GM21529 (cell line): ENCODE data around the gene SIX1.

Experiments
- ATAC-seq: cut with Tn5 transposase; IDR thresholded peaks from one replicate; pipeline ENCODE4 v1.9.1; 2021; ENCODE audit not compliant: unreplicated experiment

SIX1 gene

GRCh38 chr14:60655898-60656685 lies 6.8 kb upstream of the SIX1 start:
- no peak for ATAC-seq

DNA sequence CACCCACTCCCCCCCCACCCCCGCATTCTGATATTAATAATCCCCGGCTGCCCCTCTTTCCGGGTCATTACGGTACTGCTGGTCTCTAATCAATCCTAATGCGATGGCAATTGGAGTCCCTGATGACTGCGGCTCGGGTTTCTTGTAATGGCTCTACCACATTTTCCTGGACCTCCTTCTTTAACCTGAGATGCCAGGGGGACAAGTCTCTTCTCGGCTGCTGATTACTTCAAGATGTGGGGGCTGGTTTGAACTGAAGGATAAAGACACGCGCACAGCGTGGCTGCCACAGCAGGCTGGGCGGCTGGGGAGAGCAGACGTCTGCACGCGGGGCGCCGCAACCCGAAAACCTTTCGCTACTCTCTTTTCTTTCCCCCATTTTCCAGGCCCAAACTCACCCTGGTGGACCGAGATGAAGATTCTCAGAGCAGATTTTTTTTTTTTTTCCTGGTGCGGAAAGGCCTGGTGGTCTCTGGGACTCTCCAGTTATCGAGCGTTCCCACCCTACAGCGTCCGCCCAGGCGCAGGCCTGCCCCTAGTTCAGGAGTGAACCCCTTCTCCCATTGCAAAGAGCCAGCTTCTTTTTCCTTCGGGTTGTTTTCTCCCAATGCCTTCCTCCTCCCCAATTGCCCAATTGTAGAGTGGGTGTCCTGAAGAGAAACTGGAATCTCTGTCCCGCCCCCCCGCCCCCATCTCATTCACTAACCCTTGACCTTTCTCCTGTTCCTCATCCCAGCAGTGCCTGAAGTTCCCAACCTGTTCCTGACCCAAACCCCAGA lies 6.0 kb upstream of the SIX1 start:
- no peak for ATAC-seq

GRCh38 chr14:60654334-60654821 lies 5.1 kb upstream of the SIX1 start:
- ATAC-seq, result no peak

DNA sequence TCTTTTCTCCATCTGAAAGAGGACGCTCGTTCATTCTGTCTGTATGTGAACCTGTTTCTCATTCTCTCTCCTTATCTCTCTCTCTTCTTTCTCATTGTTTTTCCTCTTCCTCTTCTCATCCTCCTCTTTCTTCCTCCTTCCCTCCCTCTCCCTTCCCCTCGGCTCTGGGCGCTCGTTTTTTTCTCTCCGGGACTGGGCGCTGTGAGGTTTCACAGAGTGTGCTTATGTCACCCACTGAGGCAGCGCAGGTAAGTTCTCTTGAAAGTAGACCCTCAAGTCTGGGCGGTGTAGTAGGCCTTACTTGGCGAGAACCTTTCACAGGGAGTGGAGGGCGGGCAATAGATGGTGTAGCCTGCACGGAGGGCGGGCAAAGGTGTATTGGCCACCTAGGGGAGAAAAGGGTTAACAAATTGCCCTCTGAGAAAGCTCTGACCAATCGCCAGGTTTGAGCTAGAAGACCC lies 4.5 kb upstream of the SIX1 start:
- no peak for ATAC-seq

DNA sequence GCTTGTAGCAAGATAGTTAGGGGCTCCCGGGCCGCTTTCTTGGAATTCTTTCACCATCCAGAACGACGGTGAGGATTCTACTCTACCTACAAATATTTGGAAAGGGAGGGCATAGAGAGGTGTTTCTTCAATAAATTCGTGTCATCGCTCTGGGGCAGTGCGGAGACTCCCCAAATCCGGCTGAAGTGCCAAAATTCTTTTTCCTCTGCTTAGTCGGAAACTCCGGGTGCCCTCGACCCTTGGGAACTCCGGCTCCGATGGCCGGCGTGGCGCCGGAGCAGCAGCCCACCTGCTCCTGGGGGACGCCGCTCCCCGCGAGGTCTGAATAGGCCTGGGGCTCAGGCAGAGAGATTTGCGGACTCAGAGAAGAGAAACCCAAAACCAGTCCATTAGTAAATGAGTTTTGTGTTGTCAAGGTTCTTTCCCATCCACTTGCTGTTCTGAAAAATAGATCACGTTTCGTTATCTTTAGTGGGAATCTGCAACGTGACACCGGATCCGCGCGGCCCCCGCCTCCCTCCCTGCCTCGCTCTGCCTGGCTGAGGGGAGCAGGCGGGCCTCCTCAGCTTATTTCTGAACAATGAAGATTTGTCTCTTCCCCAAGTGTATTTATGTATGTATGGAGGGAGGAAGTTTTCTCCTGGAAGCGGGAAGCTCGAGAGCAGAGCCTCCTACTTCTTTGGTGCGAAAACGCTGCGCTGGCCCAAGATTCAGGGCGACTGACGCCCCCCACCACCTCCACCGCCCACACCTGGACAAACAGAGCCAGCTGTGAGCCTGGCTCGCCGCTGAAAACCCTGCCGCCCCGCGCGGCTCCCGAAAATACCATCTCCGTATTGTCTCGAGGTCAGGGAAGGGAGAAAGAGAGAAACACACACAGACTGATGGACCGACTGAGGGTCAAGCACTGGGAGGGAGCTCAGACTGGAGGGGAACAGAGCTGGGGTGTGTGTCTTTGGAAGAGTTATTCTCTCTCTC lies 3.7 kb upstream of the SIX1 start:
- ATAC-seq, result no peak

GRCh38 chr14:60651796-60652673 lies 2.8 kb upstream of the SIX1 start:
- ATAC-seq, result no peak

- ATAC-seq, result no peak
These were observed 2.0 kb upstream of the SIX1 start for GRCh38 chr14:60651086-60651795.

DNA sequence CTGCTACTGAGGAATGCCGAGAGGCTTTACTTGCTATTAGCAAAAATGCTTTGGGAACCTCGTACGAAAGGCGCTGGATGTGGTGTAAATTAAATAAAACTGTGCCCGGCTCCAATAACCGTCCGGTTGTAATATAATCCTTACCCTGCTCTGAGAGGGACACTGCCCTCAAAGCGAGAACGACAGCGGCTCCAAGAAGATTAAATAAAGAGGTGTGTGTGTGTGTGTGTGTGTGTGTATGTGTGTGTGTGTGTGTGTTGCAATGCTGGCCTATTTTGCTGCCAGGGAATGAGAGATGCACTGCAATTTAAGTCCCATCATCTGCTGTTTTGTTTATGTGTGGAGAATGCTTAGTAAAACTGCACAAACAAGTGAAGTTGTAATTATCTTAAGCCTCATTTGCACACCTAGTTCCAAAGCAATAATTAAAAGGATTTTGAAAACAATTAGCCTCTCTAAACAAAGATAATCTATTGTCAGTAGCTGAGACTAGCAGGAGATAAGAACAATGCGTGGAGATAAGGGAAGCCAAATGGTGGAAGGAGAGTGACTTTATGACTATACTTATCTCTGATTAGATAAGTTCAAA lies 1.2 kb upstream of the SIX1 start:
- ATAC-seq, result no peak

- no peak for ATAC-seq
These were observed 647 bp upstream of the SIX1 start for GRCh38 chr14:60649875-60650372.

DNA sequence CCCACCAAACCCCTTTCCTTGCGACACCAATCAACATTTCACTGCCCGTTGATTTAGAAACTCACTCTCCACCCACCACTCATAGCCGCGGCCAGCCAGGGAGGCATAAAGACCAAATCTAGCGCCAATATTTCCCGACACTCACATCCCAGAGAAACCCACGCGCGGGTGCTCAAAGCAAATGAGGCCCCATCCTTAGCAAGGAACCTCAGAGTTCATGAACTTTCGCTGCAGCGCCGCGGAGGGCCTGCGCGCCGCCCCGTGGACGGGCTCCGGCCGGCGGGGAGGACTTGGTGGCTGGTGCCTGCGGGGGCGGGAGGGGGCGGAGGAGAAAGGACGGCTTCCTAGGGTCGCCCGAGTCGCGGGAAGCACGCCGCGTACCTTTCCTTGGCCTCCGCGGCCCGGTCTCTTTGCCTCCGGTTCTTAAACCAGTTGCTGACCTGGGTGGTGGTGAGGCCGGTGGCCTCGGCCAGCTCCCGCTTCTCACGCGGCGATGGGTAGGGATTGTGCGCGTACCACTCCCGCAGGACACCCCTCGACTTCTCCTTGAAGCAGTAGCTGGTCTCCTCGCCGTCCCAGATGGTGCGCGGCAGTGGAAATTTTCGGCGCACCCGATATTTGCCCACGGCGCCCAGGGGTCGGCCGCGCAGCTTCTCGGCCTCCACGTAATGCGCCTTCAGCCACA lies 886 bp downstream of the SIX1 start:
- no peak for ATAC-seq

DNA sequence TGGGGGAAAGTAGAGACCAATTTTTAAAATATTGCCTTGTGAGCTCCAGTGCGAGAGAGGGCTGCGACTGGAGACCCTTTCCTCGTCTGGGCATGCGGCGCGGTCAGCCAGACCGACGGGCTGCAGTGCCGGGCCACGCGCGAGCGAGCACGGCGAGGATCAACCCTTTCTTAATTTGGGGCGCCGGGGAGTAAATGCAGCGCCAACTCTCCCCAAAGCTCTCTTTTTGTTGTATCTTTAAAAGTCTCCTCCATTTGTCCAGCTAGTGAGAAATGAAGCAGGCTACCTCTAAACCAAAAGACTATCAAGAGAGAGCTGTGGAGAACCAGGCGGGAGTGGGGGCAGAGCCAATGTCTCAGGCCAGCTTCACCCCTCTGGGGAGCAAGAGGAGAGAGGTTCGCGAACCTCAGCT lies 1.4 kb downstream of the SIX1 start:
- no peak for ATAC-seq

DNA sequence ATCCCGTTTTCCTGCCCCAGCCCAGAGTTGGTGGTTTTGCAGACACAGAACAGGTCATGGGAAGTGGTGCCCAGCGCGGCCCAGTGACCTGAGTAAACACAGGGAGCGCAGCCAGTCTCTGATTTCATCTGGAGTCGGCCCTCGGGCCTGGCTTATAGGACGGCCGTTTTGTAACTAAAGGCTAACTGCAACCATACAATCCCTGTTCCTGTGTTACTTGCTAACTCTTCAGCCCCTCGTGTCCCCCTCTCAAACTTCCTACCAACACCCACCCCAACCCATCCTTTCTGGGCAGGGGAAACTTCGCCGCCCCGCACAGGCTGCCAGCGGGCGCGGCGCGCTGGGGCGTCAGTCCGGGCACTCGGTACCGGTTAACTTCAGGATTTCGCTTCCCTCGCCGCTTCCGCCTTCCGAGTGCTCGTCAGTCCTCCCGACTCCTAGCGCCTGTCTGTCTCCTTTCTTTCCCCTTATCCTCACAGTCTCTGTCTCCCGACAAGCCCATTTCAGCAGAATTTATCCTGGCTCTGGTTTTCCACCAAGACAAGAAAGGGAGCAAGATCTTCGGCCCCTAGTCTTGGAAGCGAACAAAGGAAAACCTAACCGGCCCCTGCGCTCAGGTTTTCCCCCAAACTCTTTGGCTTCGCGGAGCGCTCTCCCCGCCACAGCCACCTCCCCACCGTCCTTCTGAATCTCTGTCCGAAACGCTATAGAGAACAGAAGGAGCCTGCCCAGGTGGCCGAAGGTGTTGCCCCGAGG lies 2.0 kb downstream of the SIX1 start:
- ATAC-seq, result no peak

- no peak for ATAC-seq
These were observed 3.0 kb downstream of the SIX1 start for GRCh38 chr14:60646226-60646818.

DNA sequence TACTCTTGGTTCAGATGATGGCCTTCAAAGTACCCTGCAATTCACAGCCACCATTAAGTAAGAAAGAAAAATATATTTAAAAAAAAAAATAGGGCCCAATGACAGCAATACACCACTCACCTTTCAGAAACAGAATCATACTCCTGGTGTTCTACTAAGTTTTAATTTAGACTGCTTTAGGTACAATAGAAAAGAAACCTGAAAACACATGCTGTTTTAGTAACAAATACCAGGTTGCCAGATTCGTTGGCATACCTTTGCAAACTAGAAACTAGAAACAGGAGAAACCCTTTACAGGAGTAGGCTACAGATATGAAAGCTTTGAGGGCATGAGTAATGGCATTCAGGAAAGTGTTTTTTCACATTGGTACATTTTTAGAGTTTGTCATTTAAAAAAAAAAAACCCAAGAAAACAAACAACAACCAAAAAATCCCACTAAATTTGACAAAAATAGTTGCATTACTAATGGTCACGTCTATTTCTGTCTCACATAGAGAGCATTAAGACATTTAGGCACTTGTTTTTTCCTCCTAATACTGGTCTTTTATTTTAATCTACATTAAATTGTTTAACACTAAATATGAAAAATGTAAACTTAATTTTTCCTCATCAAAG lies 4.0 kb downstream of the SIX1 start:
- ATAC-seq, result no peak

GRCh38 chr14:60644666-60645065 lies 4.6 kb downstream of the SIX1 start:
- ATAC-seq, result no peak

- no peak for ATAC-seq
These were observed 5.6 kb downstream of the SIX1 start for GRCh38 chr14:60643463-60644314.
